Bone marrow (tissue), 2 donors: ENCODE data around the gene CDKN2AIP.
"Not testable (repeated sequence)": the region's sequence is repeated elsewhere in the genome, so short reads cannot be mapped to it uniquely, and the experiment has no call there.

Experiments used
- DNase-seq, 2 donors: peaks; one replicate each; lab custom pipeline; 2025; lab: John Stamatoyannopoulos, UW

CDKN2AIP gene

DNA sequence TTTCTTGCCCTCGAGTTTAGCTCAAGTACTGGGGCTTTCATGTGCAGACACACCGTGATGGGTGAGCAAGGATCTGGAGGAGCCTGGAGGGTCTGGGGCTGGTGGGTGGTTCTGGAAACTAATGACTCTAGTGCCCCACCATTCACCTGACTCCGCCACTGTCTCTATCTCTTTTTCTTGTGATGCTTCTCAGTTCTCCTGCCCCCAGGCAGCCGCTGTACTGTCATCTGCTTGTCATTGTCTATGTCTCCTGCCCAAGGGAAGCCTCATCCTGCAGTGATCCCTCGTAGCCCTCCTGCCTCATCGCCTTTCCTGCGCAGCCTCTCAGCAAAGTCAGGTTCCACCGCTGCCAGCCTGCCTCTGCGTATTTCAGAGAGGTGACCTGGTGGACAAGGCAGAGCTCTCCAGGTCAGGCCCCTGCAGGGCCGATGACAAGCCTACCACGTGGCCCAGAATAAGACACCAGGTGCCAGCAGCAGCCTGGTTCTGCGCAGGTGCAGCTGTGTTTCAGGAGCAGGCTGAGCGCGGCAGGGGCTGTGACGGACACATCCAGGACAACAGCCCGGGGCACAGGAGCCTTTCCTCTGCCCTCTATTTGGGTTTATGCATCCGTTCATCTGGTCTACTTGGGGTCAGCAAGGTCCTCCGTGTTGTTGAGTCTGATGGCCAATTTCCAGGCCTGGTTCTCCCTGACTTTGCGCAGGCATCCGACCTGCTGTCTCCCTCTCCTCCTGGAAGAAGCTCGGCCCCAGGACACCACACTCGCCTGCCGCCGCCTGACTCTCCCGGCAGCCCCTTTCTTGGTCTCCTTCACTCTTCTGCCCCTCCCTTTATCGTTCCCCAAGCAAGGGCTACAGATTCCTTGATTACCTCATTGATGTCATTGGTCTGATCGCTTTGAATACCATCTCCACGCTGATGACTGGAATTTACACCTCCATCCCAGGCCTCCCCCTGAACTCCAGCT is 30.9 kb upstream of the CDKN2AIP start:
- no peak for DNase-seq

DNA sequence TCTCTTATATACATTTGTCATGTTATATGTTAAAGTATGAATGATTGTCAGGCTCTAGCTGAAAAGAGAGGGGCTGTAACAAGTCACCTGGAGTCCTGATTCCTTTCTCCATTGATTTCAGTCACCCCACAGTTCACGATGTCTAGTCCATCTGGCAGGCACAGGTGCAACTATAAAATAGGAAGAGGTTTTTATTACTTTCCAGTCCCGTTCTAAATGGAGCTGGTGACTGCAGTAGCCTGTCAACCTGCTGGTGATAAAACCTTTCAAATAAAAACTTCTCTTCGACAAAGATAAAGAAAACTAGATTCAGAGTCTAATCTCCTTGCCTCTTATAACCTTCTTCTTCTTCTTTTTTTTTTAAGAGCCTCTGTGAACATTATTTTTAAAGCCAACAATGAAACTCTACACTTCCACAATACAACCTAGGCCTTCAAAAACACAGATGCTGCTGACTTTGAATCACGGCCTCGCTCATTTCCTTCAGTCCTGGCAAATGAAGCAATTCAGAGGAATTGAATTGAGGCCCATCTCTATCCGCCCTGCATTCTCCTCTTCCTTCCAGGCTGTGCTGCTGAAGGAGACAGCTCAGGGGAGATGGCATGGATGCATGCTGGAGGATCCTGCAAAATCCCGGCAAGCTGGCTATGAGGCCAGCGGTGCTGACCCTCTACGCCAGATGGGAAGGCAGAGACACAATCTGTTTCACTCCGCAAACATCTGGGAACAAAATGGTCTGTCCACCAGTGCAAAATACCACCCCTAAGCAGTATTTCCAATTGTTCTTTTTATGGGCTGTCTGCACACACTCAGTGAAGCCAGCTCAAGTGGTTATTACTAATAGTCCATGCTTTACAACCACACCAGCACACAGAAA is 27.3 kb upstream of the CDKN2AIP start:
- DNase-seq: no peak

DNA sequence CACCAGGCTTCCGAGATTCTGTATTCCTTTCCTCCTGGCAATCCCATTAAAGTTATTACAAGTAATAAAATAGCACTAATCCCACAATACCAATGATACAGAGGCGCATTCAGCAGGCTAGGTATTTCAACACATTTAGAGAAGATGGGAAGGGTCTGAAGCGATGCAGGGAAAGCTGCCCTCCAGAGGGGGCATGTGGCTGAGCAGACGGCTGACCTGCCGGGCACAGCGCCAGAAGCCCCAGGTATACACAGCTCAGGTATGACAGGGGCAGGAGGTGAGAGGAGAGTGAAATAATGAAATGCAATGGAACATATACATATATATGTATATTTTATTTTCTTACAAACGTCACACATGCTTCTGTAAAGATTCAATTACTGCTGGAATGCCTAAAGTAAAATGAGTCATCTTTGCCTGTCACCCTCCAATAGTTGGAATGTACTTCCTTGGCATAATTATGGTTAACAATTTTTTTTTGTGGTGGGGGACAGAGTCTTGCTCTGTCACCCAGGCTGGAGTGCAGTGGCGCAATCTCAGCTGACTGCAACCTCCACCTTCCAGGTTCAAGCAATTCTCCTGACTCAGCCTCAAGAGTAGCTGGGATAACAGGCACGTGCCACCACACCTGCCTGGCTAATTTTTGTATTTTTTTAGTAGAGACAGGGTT is 21.3 kb upstream of the CDKN2AIP start:
- DNase-seq: no peak

DNA sequence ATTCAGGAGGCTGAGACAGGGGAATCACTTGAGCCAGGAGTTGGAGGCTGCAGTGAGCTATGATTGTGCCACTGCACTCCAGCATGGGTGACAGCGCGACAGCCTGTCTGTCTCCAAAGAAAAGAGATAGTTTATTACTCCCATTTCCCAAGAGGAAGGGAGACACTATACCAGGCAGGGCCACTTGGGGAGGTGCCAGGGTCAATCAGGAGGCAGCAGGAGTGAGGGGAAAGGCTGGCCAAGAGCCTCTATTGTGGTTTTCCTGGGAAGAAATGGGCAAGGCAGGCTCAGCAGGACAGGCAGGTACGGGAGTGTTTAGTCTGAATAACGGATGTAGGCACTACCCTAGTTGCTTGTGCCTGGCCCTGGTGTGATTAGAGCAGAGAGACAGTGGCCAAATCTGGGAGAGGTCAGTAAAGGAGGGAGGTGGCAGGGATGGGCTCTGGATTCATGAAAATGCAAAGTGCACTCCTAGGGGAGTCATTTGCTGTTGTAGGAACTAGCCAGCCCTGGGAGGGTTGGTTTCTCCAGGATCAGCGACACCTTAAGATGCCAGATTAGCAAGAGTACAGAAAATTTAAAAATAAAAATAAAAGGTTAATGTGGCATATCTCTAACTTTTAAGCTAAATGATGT is 20.2 kb upstream of the CDKN2AIP start:
- no peak for DNase-seq

DNA sequence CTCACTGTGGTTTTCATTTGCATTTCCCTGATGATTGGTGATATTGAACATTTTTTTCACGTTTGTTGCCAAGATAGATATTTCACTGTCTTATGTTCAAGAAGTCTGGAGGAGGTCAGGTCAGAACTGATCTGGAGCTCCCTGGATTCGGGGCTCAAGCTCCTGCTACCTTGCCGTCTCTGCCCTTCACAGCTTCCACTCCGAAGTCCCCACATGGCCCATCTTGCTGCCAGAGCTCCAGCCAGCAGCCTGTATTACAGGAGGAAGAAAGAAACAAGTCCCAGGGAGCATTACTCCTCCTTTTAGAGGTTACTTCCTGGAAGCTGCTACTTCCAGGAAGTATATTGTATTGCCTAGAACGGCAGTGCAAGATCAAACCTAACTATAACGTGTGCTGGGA is 17.9 kb upstream of the CDKN2AIP start:
- no peak for DNase-seq

DNA sequence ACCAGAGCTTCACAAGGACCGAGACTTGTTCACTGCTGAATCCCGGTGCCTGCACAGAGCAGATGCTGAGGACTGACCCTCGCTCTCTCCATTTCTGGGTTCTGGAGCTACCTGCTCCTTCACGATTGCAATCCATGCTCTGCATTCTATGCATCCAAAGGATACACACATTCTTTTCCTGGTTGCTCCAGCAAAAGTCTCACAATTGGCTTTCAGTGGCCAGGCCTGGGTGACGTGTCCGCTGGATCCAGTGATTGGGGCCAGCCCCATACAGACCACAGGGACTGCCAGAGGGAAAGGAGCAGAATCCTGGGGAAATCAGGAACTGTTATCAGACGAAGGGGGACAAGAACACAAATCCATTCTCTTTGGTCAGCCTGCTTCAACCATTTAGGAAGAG is 14.9 kb upstream of the CDKN2AIP start:
- DNase-seq: no peak

GRCh38 chr4:183430317-183430993 is 14.0 kb upstream of the CDKN2AIP start:
- no peak for DNase-seq

DNA sequence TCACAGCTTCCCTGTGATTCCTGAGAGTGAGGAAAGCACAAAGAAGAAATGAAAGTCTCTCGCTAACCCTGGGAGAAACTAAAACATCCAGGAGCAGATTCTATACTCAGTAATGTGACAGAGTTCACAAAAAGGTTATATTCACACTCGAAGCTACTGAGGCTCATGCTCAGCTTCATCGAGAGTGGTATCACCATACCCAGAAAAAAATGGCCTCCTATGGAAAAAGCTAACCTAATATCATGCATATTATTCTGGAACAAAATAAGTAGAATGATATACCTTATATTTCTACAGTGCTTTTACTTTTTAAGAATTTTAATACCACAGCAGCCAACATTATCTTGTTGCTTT is 13.5 kb upstream of the CDKN2AIP start:
- DNase-seq: no peak

DNA sequence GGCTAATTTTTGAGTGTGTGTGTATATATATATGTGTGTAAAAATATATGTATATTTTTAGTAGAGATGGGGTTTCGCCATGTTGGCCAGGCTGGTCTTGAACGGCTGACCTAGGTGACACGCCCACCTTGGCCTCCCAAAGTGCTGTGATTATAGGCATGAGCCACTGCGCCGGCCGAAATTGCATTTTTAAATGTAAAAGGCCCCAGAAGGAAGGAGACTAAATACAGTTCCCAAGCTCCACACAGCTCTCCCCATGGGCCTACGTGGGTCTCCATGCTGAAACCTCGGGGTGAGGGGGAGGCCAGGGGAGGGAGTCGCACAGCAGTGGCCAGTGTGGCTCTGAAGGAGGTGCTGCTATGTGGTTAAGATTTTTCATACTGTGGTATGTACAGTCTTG is 12.8 kb upstream of the CDKN2AIP start:
- no peak for DNase-seq

GRCh38 chr4:183433183-183433582 is 11.3 kb upstream of the CDKN2AIP start:
- DNase-seq: not testable (repeated sequence)

- no peak for DNase-seq
Observed at GRCh38 chr4:183434264-183434663, 10.2 kb upstream of the CDKN2AIP start.

DNA sequence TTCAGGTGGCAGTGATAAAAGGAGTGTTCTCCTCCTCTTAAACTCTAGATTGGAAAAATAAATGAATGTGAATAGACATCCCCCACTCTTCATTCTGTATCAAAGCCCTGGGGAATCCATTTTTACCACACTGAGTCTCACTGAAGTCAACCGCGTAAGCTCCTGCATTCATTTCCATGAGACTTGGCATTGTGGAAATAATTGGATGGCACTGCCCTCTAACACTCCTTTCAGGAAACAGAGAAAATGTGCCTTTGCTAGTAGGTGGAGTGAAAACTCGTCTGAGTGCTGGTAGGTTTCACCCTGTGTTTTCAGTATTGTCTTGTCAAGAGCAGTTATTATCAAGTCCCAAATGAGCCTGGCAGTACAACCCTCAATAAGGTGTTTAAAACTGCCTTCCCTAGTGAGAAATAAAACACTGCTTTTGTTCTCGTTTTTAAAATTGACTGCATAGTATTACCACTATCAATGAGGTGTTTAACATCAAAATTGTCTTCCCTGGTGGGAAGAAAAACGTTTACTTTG is 9.7 kb upstream of the CDKN2AIP start:
- DNase-seq: no peak

- DNase-seq: no peak
Observed at GRCh38 chr4:183435803-183436202, 8.6 kb upstream of the CDKN2AIP start.

DNA sequence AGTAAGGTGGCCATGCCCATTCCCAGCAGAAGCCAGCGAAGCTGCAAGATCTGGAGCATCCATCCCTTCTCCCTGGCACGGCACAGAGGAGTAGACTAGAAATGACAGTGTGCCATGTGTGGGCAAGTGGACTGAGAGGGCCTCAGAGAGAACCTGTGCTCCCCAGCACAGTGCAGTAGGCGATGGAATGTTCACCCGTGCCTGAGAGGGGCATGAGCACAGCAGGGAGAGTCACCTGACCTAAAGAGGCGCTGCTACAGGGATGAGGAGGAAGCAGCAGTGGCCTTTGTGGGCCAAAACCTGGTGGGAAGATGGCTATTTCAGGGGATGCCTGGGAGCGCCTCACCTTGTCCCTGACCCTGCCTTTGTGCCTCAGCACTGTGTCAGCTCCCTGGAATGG is 8.0 kb upstream of the CDKN2AIP start:
- DNase-seq: no peak

GRCh38 chr4:183437452-183437851 is 7.0 kb upstream of the CDKN2AIP start:
- DNase-seq: no peak

DNA sequence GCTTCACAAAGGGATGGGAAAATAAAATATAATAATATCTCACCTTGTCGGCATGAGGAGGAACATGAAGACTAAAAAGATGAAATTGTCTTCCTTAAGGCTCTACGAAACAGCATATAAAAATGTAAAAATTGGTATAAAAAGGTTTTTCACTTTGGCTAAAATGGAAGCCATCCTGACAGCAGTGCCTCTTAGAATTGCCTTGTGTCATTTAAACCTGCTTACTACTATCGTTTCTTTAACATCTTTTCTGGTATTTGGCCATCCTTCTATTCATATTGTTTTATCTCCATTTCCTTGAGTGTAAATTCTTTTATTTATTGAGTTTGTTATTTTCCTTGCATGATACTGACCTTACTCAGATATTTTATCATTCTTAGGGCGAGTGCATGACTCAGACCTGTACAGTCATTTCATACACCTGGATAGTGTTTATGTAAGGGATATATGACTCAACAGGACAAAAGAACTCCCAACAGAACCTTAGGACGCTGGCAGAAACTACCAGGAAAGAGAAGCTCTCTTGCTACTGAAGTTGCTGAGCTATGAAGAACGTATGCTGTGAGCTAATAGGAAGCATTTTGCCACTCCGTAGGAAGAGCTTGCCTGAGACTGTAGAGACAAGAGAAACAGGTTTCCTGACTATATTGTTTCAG is 5.8 kb upstream of the CDKN2AIP start:
- DNase-seq: no peak

GRCh38 chr4:183441276-183441675 is 3.2 kb upstream of the CDKN2AIP start:
- DNase-seq: no peak

- peak in 1 of 2 donors; percentile 32 for DNase-seq
Observed at GRCh38 chr4:183443655-183444213, 702 bp upstream of the CDKN2AIP start.

DNA sequence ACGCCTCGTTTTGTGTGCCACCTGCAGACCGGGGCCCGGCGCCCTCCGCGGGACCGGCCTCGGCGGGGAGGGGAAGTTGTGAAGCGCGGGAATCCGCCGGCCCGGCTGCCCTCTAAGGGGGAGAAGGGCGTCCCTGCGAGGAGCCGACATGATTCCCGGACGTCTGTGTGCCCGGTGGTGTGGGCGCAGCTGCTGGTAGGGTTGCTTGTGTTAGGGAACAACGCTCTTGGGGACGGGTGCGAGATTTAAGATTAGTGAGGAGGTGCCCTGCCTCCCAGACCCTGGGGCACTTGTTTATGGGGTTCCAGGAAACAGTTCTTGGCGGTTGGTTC is 627 bp downstream of the CDKN2AIP start:
- peak; percentile 17 to 82 for DNase-seq

DNA sequence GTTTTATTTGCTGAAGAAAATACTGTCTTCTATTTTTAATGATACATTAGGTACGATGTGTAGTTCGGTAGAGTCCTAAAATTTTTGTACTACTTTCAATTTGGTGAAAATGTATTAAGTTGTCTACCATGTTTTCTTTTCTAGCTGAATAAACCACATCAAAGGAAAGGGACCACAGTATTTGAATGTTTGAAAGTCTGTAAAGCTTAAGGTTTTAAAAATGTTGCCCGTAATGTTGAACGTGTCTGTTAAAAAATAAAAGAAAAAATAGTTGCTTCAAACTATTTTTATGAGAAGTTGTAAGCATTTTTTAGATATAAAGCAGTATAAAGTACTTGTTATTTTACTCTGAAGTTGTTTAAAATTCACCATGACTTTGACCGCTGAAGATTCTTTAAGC is 3.2 kb downstream of the CDKN2AIP start:
- no peak for DNase-seq
